B cell (primary cell): ENCODE data around the gene PGBD5. TPM values are rescaled to one million over a fixed set of nuclear protein-coding genes. Genes with fewer than 3 reads are reported as not detected.

ENCODE experiments used
- ATAC-seq: fragments of 200-7000 bp; cut with Tn5 transposase; one replicate; pipeline ENCODE4 v1.10.0; 2021; ENCODE audit warnings: low read depth, mild to moderate bottlenecking, moderate number of reproducible peaks, moderate library complexity
- CTCF ChIA-PET: fragments of 350-600 bp; sonication (Branson Sonifier 250); formaldehyde crosslinking; loops from one replicate; lab custom pipeline; 2021; ENCODE audit warnings: antibody characterized with exemption, inconsistent platforms; lab: Charles Lee
- POLR2A ChIA-PET: fragments of 350-600 bp; sonication (Branson Sonifier 250); formaldehyde crosslinking; loops from one replicate; lab custom pipeline; 2021; ENCODE audit warnings: antibody characterized with exemption; lab: Charles Lee
- DNase-seq: peaks from one replicate; pipeline ENCODE4 v3.0.0; 2013
- H2AFZ ChIP-seq: 2 replicates; pipeline ENCODE4 v1.6.1; 2012; ENCODE audit warnings: mild to moderate bottlenecking, low read depth, low read length; ENCODE audit not compliant: insufficient read depth, poor library complexity, severe bottlenecking
- H3K27ac ChIP-seq, 2 donors: 1 replicate in 1 of 2; 2 replicates in 1 of 2; pipeline ENCODE4 v1.5.1; 2012 to 2013; ENCODE audit warnings: low read length in 2 of 2, mild to moderate bottlenecking in 2 of 2, moderate library complexity in 1 of 2
- H3K27me3 ChIP-seq, 4 experiments: fragments of 200-600 bp in 1 of 4; sonication (generic) in 1 of 4; replicated peaks in 1 of 4; 1 replicate in 2 of 4; 2 replicates in 2 of 4; pipeline versions ENCODE4 v1.6.1 to v1.7.0; 2013 to 2016; ENCODE audit warnings: low read length in 3 of 4, mild to moderate bottlenecking in 2 of 4, mixed read lengths in 1 of 4, moderate library complexity in 1 of 4; ENCODE audit not compliant: insufficient read depth in 4 of 4, control insufficient read depth in 3 of 4; ENCODE audit errors: control extremely low read depth in 1 of 4
- H3K36me3 ChIP-seq, 2 experiments: replicated peaks in 1 of 2; 1 replicate in 1 of 2; 2 replicates in 1 of 2; pipeline versions ENCODE4 v1.6.1 to v1.7.1; 2013; ENCODE audit warnings: low read length in 1 of 2; ENCODE audit not compliant: insufficient read depth in 2 of 2, control insufficient read depth in 1 of 2; ENCODE audit errors: control extremely low read depth in 1 of 2, extremely low read depth in 1 of 2
- H3K4me1 ChIP-seq, 2 donors: fragments of 200-600 bp in 1 of 2; sonication (generic) in 1 of 2; 1 replicate in 1 of 2; 2 replicates in 1 of 2; pipeline versions ENCODE4 v1.5.1 to v1.6.1; 2013 to 2017; ENCODE audit warnings: low read length in 2 of 2; ENCODE audit not compliant: control insufficient read depth in 2 of 2, insufficient read depth in 2 of 2
- H3K4me2 ChIP-seq: replicated peaks from 2 replicates; pipeline ENCODE3; 2012; ENCODE audit warnings: mild to moderate bottlenecking, low read depth, low read length; ENCODE audit not compliant: poor library complexity, severe bottlenecking
- H3K4me3 ChIP-seq, 5 experiments: fragments of 200-600 bp in 1 of 5; sonication (generic) in 1 of 5; 1 replicate in 3 of 5; 2 replicates in 2 of 5; pipeline versions ENCODE4 v1.5.1 to v1.7.0; 2011 to 2016; ENCODE audit warnings: low read length in 4 of 5, mild to moderate bottlenecking in 4 of 5, low read depth in 2 of 5, control low read depth in 1 of 5, moderate library complexity in 1 of 5; ENCODE audit not compliant: insufficient read depth in 1 of 5; ENCODE audit errors: control extremely low read depth in 1 of 5, extremely low read depth in 1 of 5
- H3K79me2 ChIP-seq: fragments of 200-600 bp; sonication (generic); one replicate; pipeline ENCODE4 v1.6.0; 2016; ENCODE audit warnings: low read length; ENCODE audit not compliant: control insufficient read depth, insufficient read depth
- H3K9ac ChIP-seq: fragments of 200-600 bp; sonication (generic); 2 replicates; pipeline ENCODE4 v1.6.1; 2017; ENCODE audit warnings: mild to moderate bottlenecking, low read length, moderate library complexity
- H3K9me3 ChIP-seq, 3 donors: one replicate each; pipeline versions ENCODE4 v1.6.1 to v1.7.1; 2013; ENCODE audit warnings: low read length in 2 of 3; ENCODE audit not compliant: control insufficient read depth in 2 of 3, insufficient read depth in 1 of 3; ENCODE audit errors: control extremely low read depth in 1 of 3
- H4K20me1 ChIP-seq: 2 replicates; pipeline ENCODE4 v1.6.0; 2012; ENCODE audit warnings: mild to moderate bottlenecking, low read length; ENCODE audit not compliant: insufficient read depth, control insufficient read depth, poor library complexity, severe bottlenecking
- H3K27ac Mint-ChIP-seq: one replicate; pipeline ENCODE4 v1.8.0; 2021; ENCODE audit warnings: mixed read lengths
- H3K27me3 Mint-ChIP-seq: one replicate; pipeline ENCODE4 v1.8.0; 2021; ENCODE audit warnings: mixed read lengths
- H3K4me1 Mint-ChIP-seq: one replicate; pipeline ENCODE4 v1.8.0; 2021; ENCODE audit warnings: mixed read lengths
- H3K4me3 Mint-ChIP-seq: one replicate; pipeline ENCODE4 v1.8.0; 2021; ENCODE audit warnings: mixed read lengths
- H3K9me3 Mint-ChIP-seq: one replicate; pipeline ENCODE4 v1.8.0; 2022; ENCODE audit warnings: mixed read lengths; ENCODE audit not compliant: insufficient read depth
- EZH2 ChIP-seq: IDR thresholded peaks from 2 replicates; pipeline ENCODE4 v1.6.1; 2012; ENCODE audit warnings: borderline replicate concordance, low read depth, mild to moderate bottlenecking, moderate library complexity, low read length; ENCODE audit not compliant: insufficient read depth, poor library complexity, severe bottlenecking
- WGBS: methylation state at CpG from one replicate; pipeline ENCODE4 v1.1.5; 2013; ENCODE audit warnings: missing lambda C conversion rate; ENCODE audit not compliant: insufficient coverage; 5-methylcytosine and 5-hydroxymethylcytosine counted together
- intact Hi-C: fragments of 100-400 bp; cut with micrococcal nuclease; formaldehyde crosslinking; loops from one replicate; pipeline ENCODE4 v1.10.0; 2022
- polyA plus RNA-seq: library from polyadenylated mRNA; depleted of rRNA; stranded (reverse); fragments of >200 nt; gene quantifications from 2 replicates; pipeline ENCODE4 v1.2.3, GENCODE V29; 2012
- total RNA-seq, 2 donors: library from RNA; stranded (reverse); fragments of 120-200 nt in 1 of 2; gene quantifications; 1 replicate in 1 of 2; 2 replicates in 1 of 2; pipeline versions ENCODE4 v1.2.3 to v1.2.4, GENCODE V29; 2013 to 2022
- TF ChIP-seq, protein P1 (sequence below): fragments of 200-600 bp; IDR thresholded peaks from one replicate; pipeline ENCODE4 v1.8.0; 2022; ENCODE audit warnings: antibody characterized with exemption, mild to moderate bottlenecking

PGBD5 gene
- total and polyA plus RNA-seq, 2 donors (not counting 1 experiment from before 2014, with no cell fraction given): 0.07 TPM; not detected in 1

DNA sequence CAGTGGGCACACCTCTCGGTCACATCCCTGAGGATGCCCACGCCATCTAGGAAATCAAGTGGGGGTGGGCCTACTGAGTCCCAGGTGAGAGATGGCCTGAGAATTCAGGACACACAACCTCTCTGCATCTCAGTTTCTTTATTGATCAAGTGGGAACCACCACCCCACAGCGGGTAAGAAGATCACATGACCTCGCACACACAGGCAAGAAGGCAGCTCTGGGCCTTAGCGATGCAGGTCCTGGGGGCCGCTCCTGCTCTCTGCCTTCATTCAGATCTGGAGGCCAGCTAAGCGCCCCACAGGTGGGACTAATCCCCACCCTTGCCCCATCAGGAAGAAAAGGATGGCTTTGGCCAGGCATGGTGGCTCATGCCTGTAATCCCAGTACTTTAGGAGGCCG lies 63.2 kb downstream of the PGBD5 start:
- DNase-seq: no peak
- Histone ChIP-seq H3K4me3 (no peak overlapping the region), H3K4me2 (no peak overlapping the region), H3K36me3 (no peaks in the 10 kb centered on the region), H4K20me1 (no peaks in the 10 kb centered on the region), H2AFZ (no peak overlapping the region), H3K9ac (no peak overlapping the region), H3K27ac (no peak overlapping the region), H3K79me2 (no peaks in the 10 kb centered on the region), H3K4me1 (no peaks in the 10 kb centered on the region), H3K9me3 (no peaks in the 10 kb centered on the region), H3K27me3 (peaks cover 0 to 4% (median 0%) of the 10 kb centered on the region in 4 experiments)
- TF ChIP-seq, protein P1, sequence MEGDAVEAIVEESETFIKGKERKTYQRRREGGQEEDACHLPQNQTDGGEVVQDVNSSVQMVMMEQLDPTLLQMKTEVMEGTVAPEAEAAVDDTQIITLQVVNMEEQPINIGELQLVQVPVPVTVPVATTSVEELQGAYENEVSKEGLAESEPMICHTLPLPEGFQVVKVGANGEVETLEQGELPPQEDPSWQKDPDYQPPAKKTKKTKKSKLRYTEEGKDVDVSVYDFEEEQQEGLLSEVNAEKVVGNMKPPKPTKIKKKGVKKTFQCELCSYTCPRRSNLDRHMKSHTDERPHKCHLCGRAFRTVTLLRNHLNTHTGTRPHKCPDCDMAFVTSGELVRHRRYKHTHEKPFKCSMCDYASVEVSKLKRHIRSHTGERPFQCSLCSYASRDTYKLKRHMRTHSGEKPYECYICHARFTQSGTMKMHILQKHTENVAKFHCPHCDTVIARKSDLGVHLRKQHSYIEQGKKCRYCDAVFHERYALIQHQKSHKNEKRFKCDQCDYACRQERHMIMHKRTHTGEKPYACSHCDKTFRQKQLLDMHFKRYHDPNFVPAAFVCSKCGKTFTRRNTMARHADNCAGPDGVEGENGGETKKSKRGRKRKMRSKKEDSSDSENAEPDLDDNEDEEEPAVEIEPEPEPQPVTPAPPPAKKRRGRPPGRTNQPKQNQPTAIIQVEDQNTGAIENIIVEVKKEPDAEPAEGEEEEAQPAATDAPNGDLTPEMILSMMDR: no peak
- no peak for TF ChIP-seq EZH2
- no peak overlapping the region for H3K4me3 Mint-ChIP-seq
- CTCF ChIA-PET: no interaction called here
- no peak for ATAC-seq
- 97% methylated on average over 7 of the region's 8 CpGs for WGBS
- POLR2A ChIA-PET: no interaction called here
- intact Hi-C loops: no loop called here
- no peak overlapping the region for H3K27ac Mint-ChIP-seq
- H3K9me3 Mint-ChIP-seq: no peaks in the 10 kb centered on the region
- H3K27me3 Mint-ChIP-seq: peaks cover 16% of the 10 kb centered on the region
- H3K4me1 Mint-ChIP-seq: no peaks in the 10 kb centered on the region

DNA sequence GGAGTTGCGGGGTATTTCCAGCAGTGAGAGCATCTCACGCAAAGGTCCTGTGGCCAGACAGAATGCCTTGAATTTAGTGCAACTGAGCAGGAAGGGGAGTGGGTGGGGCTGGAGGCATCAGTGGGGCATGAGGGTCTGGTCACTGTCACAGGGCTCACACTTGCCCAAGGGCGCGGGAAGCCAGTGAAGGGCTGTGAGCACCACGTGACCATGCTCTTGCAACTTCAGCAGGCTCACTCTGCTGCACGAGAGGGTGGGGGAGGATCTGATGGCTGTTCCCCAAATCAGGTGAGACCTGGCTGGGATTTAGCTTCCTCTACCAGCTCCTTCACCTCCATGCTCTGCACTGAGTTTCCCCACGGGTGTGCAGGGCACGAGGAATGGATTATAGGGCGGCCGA lies 64.2 kb downstream of the PGBD5 start:
- no peaks in the 10 kb centered on the region for H3K4me1 ChIP-seq
- H4K20me1 ChIP-seq: no peaks in the 10 kb centered on the region
- H3K36me3 ChIP-seq: no peaks in the 10 kb centered on the region
- no peak overlapping the region for H2AFZ ChIP-seq
- H3K9ac ChIP-seq: no peak overlapping the region
- no peak for TF ChIP-seq EZH2
- TF ChIP-seq, protein P1: no peak
- WGBS: 93% methylated on average over 10 of the region's 10 CpGs
- H3K4me2 ChIP-seq: no peak overlapping the region
- DNase-seq (no peak), ATAC-seq (no peak)
- Mint-ChIP-seq H3K27me3 (peaks cover 13% of the 10 kb centered on the region), H3K27ac (no peak overlapping the region), H3K4me3 (no peak overlapping the region), H3K4me1 (no peaks in the 10 kb centered on the region), H3K9me3 (no peaks in the 10 kb centered on the region)
- ChIA-PET POLR2A (no interaction called here), CTCF (no interaction called here)
- H3K27ac ChIP-seq: no peak overlapping the region
- no peaks in the 10 kb centered on the region for H3K9me3 ChIP-seq
- no peak overlapping the region for H3K4me3 ChIP-seq
- peaks cover 0 to 4% (median 0%) of the 10 kb centered on the region in 4 experiments for H3K27me3 ChIP-seq
- H3K79me2 ChIP-seq: no peaks in the 10 kb centered on the region
- intact Hi-C loops: no loop called here
